Measurements from ENCODE around the gene TMCO5A.

The TMCO5A gene

DNA sequence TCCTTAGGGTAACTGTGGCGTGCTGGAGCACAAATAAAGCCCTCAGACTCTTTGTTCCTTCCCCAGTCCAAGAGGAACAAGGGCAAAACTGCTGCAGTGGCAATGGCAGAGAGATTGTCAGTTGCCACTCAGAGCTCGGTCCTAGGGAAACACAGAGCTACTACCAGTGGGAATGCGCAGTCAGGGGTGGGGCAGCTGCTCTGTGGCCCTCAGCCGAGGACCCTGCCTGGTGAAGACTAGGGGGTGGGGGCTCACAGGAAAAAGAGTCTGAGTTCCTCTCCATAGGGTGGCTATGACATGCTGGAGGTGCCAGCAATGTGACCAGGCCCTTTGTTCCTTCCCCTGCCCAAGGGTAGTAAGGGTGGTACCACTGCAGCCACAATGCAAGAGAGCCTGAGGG, 43.8 kb downstream of the TMCO5A start:
- no peak for DNase-seq

GRCh38 chr15:37979671-37980409, 45.4 kb downstream of the TMCO5A start:
- DNase-seq = no peak

GRCh38 chr15:37981201-37981600, 46.8 kb downstream of the TMCO5A start:
- no peak for DNase-seq

- no peak for DNase-seq
Measured at GRCh38 chr15:37981775-37982174, 47.3 kb downstream of the TMCO5A start.

DNA sequence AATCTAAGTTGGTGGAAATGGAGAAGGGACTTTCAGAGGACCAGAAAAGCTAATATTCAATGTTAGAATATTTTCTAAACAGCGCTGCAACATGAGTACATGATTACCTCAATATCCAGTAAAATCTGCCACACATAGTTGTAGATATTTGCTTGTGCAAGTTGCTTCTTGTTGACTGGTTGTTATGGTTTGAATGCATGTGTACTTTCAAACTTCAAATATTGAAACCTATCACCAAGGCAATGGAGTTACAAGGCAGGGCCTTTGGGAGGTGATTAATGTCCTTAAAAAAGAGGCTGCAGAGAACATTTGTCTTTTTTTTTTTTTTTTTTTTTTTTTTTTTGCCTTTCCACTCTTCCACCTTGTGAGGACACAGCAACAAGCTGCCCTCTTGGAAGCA, 49.9 kb downstream of the TMCO5A start:
- no peak for DNase-seq

GRCh38 chr15:37995461-37996347, 61.3 kb downstream of the TMCO5A start:
- no peak for DNase-seq
